ENCODE measurements around the gene EDNRB.
"Not testable (repeated sequence)": the region's sequence is repeated elsewhere in the genome, so short reads cannot be mapped to it uniquely, and the experiment has no call there.

Gene EDNRB

GRCh38 chr13:77896536-77896935 lies 22.1 kb downstream of the EDNRB start:
- DNase-seq = no peak

GRCh38 chr13:77894743-77895142 lies 23.9 kb downstream of the EDNRB start:
- no peak for DNase-seq

GRCh38 chr13:77893066-77893465 lies 25.6 kb downstream of the EDNRB start:
- DNase-seq = no peak

GRCh38 chr13:77892491-77892890 lies 26.1 kb downstream of the EDNRB start:
- no peak for DNase-seq

GRCh38 chr13:77891486-77891885 lies 27.1 kb downstream of the EDNRB start:
- DNase-seq = no peak

- no peak for DNase-seq
These were observed 27.6 kb downstream of the EDNRB start for GRCh38 chr13:77891041-77891440.

- no peak for DNase-seq
These were observed 35.3 kb downstream of the EDNRB start for GRCh38 chr13:77883328-77883727.

GRCh38 chr13:77878190-77878589 lies 40.4 kb downstream of the EDNRB start:
- no peak for DNase-seq

GRCh38 chr13:77876176-77876575 lies 42.5 kb downstream of the EDNRB start:
- DNase-seq = no peak

GRCh38 chr13:77874406-77874805 lies 44.2 kb downstream of the EDNRB start:
- no peak for DNase-seq

GRCh38 chr13:77872995-77873394 lies 45.6 kb downstream of the EDNRB start:
- no peak for DNase-seq

GRCh38 chr13:77871596-77871995 lies 47.0 kb downstream of the EDNRB start:
- DNase-seq = no peak

- no peak for DNase-seq
These were observed 49.9 kb downstream of the EDNRB start for GRCh38 chr13:77868717-77869116.

GRCh38 chr13:77866971-77867370 lies 51.7 kb downstream of the EDNRB start:
- DNase-seq = no peak

GRCh38 chr13:77865622-77866021 lies 53.0 kb downstream of the EDNRB start:
- no peak for DNase-seq

- DNase-seq = no peak
These were observed 55.5 kb downstream of the EDNRB start for GRCh38 chr13:77863144-77863543.

GRCh38 chr13:77861741-77862140 lies 56.9 kb downstream of the EDNRB start:
- no peak for DNase-seq

- no peak for DNase-seq
These were observed 58.1 kb downstream of the EDNRB start for GRCh38 chr13:77860507-77860981.

- no peak for DNase-seq
These were observed 59.2 kb downstream of the EDNRB start for GRCh38 chr13:77859450-77859849.

GRCh38 chr13:77857531-77858209 lies 61.0 kb downstream of the EDNRB start:
- no peak for DNase-seq

- no peak for DNase-seq
These were observed 64.9 kb downstream of the EDNRB start for GRCh38 chr13:77853703-77854102.

GRCh38 chr13:77848050-77848449 lies 70.6 kb downstream of the EDNRB start:
- DNase-seq = not testable (repeated sequence)

GRCh38 chr13:77846173-77846572 lies 72.5 kb downstream of the EDNRB start:
- DNase-seq = no peak

Data from SW 1271 (cell line).